ENCODE results near the gene BTBD2.

Gene BTBD2

GRCh38 chr19:1959928-1960589 is 55.5 kb downstream of the BTBD2 start:
- DNase-seq: no peak

- no peak for DNase-seq
Observed at GRCh38 chr19:1957562-1958248, 57.8 kb downstream of the BTBD2 start.

- DNase-seq: peak in 13 of 14 donors; percentile 29 to 91 (median 81)
Observed at GRCh38 chr19:1956868-1957492, 58.5 kb downstream of the BTBD2 start.

- DNase-seq: peak in 1 of 14 donors; percentile 75
Observed at GRCh38 chr19:1956122-1956494, 59.4 kb downstream of the BTBD2 start.

GRCh38 chr19:1955171-1956121 is 60.1 kb downstream of the BTBD2 start:
- DNase-seq: peak in 1 of 14 donors; percentile 75

- no peak for DNase-seq
Observed at GRCh38 chr19:1954532-1954933, 61.0 kb downstream of the BTBD2 start.

- no peak for DNase-seq
Observed at GRCh38 chr19:1953441-1954094, 61.9 kb downstream of the BTBD2 start.

- no peak for DNase-seq
Observed at GRCh38 chr19:1953037-1953436, 62.5 kb downstream of the BTBD2 start.

GRCh38 chr19:1952635-1953034 is 62.9 kb downstream of the BTBD2 start:
- no peak for DNase-seq

GRCh38 chr19:1950640-1951039 is 64.9 kb downstream of the BTBD2 start:
- no peak for DNase-seq

- DNase-seq: no peak
Observed at GRCh38 chr19:1949304-1950101, 66.0 kb downstream of the BTBD2 start.

- DNase-seq: no peak
Observed at GRCh38 chr19:1947651-1948209, 67.8 kb downstream of the BTBD2 start.

- peak in 1 of 14 donors; percentile 25 for DNase-seq
Observed at GRCh38 chr19:1945899-1946298, 69.6 kb downstream of the BTBD2 start.

GRCh38 chr19:1944916-1945561 is 70.5 kb downstream of the BTBD2 start:
- no peak for DNase-seq

- DNase-seq: no peak
Observed at GRCh38 chr19:1944088-1944915, 71.2 kb downstream of the BTBD2 start.

- no peak for DNase-seq
Observed at GRCh38 chr19:1943661-1944087, 71.8 kb downstream of the BTBD2 start.

GRCh38 chr19:1942934-1943555 is 72.5 kb downstream of the BTBD2 start:
- DNase-seq: peak in 4 of 14 donors; percentile 10 to 40 (median 30)

GRCh38 chr19:1942078-1942933 is 73.2 kb downstream of the BTBD2 start:
- peak in 13 of 14 donors; percentile 17 to 71 (median 61) for DNase-seq

Measured in C1 segment of cervical spinal cord (tissue), 14 donors.